ENCODE results near the gene MYL9.

Gene MYL9

DNA sequence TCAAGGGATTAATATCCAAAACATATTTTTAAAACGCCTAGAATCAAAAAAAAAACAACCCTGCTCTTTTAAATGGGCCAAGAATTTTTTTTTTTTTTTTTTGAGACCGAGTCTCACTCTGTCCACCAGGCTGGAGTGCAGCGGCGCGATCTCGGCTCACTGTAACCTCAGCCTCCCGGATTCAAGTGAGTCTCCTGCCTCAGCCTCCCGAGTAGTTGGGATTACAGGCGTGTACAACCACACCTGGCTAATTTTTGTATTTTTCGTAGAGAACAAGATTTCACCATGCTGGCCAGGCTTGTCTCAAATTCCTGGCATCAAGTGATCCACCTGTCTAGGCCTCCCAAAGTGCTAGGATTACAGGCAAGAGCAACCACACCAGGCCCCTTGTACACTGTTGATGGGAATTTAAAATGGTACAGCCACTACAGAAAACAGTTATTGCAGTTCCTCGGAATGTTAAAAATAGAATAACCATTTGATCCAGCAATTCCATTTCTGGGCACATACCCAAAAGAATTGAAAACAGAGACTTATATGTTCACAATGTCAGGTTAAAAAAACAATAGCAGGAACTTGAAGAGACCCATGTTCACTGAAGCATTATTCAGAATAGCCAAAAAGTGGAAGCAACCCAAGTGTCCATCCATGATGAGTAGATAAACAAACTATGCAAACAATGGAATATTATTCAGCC lies 3.1 kb upstream of the MYL9 start:
- no peaks in the 10 kb centered on the region for H3K36me3 ChIP-seq (ENCODE audit: insufficient read depth, low read length)
- peaks cover 11% of the 10 kb centered on the region for H3K4me1 ChIP-seq (ENCODE audit: insufficient read depth, low read length)
- no peaks in the 10 kb centered on the region for H3K9me3 ChIP-seq (ENCODE audit: control insufficient read depth, insufficient read depth, low read length)
- no peak overlapping the region for H3K9ac ChIP-seq (ENCODE audit: low read depth, low read length)

DNA sequence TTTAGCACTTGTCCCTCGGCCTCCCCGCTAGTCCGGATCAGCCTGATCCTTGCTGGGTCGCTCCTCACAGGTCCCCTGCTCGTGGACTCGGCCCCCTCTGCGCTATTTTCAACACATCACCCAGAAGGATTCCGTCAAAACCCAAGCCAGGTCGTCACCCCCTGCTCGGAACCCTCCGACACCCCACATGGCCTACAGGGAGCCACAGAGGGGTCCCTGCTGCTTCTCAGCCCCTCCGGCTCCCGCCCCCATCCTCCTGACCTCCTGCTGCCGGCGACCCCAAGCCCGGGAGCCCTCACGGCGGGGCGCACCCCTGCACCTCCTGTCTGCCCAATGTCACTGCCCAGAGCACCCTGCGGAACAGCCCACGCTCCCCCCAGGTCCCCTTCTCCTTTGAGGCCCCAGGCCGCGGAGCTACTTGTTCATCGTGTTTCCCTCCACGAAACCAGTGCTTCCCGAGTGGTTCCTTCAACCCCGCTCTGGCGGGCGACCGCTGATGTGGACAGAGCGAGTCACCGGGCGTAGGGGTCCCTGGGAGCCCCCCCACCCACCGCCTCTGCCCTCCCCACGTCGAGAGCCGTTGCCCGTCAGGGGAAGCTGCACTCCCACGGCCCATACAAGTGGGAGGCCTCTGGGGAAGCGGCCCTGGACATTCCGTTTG lies 638 bp upstream of the MYL9 start:
- Histone ChIP-seq H3K36me3 (ENCODE audit: insufficient read depth, low read length) (no peaks in the 10 kb centered on the region), H3K9ac (ENCODE audit: low read depth, low read length) (peak overlapping the region; percentile 82), H3K9me3 (ENCODE audit: control insufficient read depth, insufficient read depth, low read length) (no peaks in the 10 kb centered on the region), H3K4me1 (ENCODE audit: insufficient read depth, low read length) (peaks cover 18% of the 10 kb centered on the region)

DNA sequence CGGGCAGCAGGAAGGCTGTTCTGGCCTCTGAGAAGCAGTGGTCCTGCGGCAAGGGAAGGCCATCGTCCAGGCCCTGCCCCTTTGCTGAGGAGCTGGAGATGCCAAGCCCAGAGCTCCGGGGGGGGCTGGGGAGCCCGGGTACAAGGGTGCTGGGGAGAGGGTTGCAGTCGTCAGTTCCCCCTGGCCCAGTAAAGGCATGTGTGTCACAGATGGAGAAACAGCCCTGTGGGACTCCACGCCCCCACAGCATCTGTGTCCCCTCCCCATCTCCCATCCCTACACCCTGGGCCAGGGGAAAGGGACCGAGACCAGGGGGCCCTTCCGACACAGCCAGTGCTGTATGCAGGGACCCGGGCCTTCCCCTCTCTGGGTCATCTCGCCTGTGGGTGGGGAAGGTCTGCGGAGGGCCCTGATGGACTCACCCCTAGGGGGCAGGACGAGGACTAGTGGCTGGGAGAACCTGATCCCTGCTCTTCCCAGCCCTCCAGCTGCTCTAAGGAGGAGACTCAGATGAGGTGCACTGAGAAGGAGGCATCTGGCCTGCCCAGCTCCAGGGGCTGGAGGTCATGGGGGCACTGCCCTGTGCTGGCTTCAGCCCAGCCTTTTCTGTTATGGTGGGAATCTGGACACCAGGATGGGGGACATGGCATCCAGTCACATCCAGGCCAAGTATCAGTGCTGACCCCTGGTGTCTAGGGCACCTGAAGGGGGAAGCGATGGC lies 609 bp downstream of the MYL9 start:
- H3K4me1 ChIP-seq (ENCODE audit: insufficient read depth, low read length): peaks cover 18% of the 10 kb centered on the region
- no peaks in the 10 kb centered on the region for H3K9me3 ChIP-seq (ENCODE audit: control insufficient read depth, insufficient read depth, low read length)
- H3K36me3 ChIP-seq (ENCODE audit: insufficient read depth, low read length): no peaks in the 10 kb centered on the region
- H3K9ac ChIP-seq (ENCODE audit: low read depth, low read length): peak overlapping the region; percentile 82

DNA sequence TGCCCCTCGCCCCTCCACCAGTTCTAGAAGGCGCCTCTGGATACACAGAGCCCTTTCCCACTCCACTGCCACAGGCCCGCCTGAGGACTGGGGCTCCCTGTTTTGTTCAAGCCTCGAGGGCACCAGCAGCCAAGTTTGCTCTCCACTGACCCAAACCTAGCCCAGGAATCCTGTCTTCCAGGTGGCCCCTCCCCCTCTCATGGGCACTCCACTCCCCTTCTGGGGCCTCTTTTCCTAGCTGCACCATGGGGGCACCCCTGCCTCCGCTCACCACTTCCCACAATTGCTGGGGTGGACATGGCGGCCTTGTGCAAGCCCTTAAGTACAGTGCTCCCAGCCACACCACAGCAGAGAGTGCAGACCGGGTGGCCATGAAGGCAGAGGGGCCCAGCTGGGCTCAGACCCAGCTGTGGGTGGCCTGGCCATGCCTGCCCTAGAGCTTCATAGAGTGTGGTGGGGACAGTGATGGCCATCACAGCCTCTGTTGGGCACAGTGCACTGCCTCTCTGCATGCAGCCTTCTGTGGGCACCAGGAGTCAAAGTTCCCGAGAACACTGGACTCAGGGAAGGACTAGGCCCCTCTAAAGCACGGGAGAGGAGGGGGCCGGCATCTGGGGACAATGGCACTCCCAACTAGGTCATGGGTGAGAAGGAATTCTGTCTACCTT lies 1.3 kb downstream of the MYL9 start:
- no peaks in the 10 kb centered on the region for H3K36me3 ChIP-seq (ENCODE audit: insufficient read depth, low read length)
- no peaks in the 10 kb centered on the region for H3K9me3 ChIP-seq (ENCODE audit: control insufficient read depth, insufficient read depth, low read length)
- H3K4me1 ChIP-seq (ENCODE audit: insufficient read depth, low read length): peaks cover 18% of the 10 kb centered on the region
- H3K9ac ChIP-seq (ENCODE audit: low read depth, low read length): peak overlapping the region; percentile 82; the same call in 1 of the 2 replicates

DNA sequence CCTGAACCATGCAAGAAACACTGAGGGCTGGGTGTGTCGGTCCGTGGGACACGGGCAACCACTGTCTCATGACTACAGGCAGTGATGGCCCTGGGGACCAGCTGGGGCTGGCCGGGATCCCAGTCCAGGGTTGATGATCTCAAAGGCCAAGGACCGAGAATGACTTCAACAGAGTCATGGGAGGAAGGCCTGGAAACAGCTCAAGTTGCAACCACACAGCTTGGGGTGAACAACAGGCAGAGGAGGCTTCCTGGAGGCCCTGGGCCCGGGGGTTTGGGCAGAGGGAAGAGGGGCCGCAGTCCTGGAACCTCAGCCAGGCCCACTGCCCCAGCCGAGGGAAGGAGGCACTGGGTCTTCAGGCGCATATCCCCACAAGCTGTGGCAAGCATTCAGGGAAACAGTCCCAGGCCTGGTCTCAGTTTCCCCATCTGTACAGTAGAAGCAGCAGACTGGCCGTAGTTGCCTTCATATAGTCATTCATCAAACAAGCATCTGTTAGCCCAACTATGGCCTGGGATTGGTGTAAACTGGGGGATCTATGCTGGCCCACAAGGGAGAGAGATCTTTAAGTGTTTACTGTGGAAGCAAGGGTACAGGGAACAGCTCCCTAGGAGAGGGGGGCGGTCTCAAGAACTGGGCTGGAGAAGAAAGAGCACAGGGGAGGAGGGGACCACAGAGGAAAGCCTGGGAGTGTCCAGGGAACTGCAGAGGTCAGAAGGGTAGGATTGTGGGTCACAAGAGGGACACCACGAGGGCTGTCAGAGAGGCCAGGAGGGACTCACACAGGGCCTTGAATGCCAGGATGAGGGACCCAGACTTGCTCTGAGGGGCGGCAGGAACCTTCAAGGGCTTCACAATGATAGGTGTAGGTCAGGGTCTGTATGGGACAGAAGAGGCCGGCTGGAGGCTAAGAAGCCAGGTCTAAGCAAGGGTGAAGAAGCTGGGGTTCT lies 2.1 kb downstream of the MYL9 start:
- H3K4me1 ChIP-seq (ENCODE audit: insufficient read depth, low read length): peaks cover 18% of the 10 kb centered on the region
- no peak overlapping the region for H3K9ac ChIP-seq (ENCODE audit: low read depth, low read length)
- no peaks in the 10 kb centered on the region for H3K36me3 ChIP-seq (ENCODE audit: insufficient read depth, low read length)

DNA sequence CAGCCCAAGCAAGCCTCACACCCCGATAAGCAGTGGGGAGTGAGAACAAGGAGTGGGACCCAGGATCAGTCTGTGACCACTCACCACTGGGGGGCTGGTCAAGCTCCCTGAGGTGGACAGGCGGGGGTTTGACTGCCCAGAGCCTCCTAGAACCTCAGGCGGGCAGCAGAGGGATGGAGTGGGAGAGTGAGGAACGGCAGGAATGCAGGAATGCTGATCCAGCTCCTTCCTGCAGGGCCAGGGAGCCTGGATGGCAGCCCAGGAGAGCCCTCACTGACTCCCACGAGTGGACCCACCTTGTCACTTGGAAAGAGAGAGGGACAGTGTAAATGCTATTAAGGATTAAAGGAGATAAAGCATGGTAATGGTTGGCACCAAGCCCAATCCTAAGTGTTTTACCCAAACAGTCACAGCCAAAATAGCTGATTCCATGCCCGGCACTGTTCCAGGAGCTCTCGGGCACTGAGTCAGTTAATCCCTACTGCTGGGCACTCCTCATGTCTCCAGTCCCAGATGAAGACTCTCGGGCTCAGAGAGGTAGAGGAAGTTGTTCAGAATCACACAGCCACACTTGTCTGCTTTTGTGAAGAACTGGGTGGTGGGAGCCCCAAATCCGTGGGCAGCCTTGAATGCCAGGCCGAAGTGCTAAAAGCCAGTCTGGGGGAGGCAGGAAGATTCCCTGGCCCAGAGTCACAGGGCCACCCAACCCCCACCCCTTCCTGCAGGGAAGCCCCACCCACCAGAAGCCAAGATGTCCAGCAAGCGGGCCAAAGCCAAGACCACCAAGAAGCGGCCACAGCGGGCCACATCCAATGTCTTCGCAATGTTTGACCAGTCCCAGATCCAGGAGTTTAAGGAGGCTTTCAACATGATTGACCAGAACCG lies 3.1 kb downstream of the MYL9 start:
- Histone ChIP-seq H3K4me1 (ENCODE audit: insufficient read depth, low read length) (peaks cover 18% of the 10 kb centered on the region), H3K9me3 (ENCODE audit: control insufficient read depth, insufficient read depth, low read length) (no peaks in the 10 kb centered on the region), H3K36me3 (ENCODE audit: insufficient read depth, low read length) (no peaks in the 10 kb centered on the region), H3K9ac (ENCODE audit: low read depth, low read length) (no peak overlapping the region)

More for the DNA sequence above, 2.1 kb downstream of the MYL9 start:
- no peaks in the 10 kb centered on the region for H3K9me3 ChIP-seq (ENCODE audit: control insufficient read depth, insufficient read depth, low read length)

DNA sequence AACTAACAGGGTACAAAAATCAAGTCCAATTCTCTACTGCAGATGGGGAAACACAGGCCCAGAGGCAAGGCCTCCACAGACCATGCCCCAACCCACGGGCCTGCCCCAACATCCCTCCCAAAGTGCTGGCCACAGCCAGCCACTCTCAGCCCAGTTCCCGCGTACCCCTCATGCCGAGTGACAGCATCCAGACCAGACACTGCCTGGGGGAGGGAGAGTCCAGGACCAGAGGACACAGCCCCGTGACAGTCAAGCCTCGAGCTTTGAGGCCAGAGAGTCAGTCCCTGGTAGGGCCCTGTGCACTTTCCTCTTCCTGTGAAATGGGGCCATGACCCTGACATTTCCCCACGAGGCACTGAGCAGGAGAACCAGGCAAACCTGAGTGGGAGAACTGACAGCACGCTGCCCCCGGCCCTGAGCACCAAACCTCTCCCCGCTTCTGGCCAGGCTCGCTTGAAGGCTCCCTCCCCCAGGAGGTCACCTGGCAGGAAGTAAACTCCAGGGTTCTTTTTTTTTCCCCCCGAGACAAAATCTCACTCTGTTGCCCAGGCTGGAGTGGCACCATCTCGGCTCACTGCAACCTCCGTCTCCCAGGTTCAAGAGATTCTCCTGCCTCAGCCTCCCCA lies 4.9 kb downstream of the MYL9 start:
- H3K36me3 ChIP-seq (ENCODE audit: insufficient read depth, low read length): no peaks in the 10 kb centered on the region
- peaks cover 18% of the 10 kb centered on the region for H3K4me1 ChIP-seq (ENCODE audit: insufficient read depth, low read length)
- H3K9me3 ChIP-seq (ENCODE audit: control insufficient read depth, insufficient read depth, low read length): no peaks in the 10 kb centered on the region
- H3K9ac ChIP-seq (ENCODE audit: low read depth, low read length): no peak overlapping the region

DNA sequence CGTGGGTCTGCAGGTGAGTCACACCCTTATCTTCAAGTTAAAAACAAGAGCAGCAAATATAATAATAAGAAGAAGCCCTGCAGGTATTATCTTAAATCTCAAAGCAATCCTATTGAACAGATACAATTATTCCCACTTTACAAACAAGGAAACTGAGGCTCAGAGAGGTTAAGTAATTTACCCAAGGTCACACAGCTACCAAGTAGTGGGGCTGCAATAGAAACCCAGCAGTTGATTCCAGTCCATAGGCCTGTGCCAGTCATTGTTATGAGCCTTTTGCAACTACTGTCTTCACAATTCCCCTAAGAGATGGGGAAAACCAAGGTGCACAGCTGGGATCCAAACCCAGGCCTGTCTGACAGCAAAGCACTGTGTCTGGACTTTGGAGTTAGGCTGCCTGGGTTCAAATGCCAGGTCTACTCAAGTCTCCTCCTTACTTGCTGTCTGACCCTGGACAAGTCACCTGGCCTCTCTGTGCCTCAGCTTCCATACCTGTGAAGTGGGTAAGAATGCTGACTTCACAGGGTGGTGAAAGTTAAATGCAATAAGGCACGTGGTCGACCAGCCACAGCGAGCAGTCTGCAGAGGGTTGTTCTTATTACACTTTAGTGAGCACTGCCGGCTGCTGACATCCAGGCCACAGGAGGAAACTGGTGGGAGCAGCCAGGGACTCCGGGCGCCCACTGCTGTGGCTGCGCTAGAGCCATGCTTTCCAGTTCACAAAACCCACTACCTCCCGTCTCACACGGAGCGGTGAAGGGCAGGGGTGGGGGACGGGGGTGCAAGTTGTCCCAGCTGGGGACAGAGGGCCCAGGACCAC lies 6.1 kb downstream of the MYL9 start:
- H3K4me1 ChIP-seq (ENCODE audit: insufficient read depth, low read length): peaks cover 14% of the 10 kb centered on the region
- no peaks in the 10 kb centered on the region for H3K9me3 ChIP-seq (ENCODE audit: control insufficient read depth, insufficient read depth, low read length)
- no peak overlapping the region for H3K9ac ChIP-seq (ENCODE audit: low read depth, low read length)
- H3K36me3 ChIP-seq (ENCODE audit: insufficient read depth, low read length): no peaks in the 10 kb centered on the region

DNA sequence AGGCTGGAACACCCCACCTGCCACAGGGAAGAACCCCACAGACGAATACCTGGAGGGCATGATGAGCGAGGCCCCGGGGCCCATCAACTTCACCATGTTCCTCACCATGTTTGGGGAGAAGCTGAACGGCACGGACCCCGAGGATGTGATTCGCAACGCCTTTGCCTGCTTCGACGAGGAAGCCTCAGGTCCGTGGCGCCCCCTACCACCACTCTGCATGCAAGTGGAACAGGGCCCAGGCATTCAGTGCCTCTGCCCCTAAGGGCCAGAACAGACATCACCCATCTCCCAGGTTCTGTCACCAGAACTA lies 6.6 kb downstream of the MYL9 start:
- Histone ChIP-seq H3K4me1 (ENCODE audit: insufficient read depth, low read length) (peaks cover 8% of the 10 kb centered on the region; the same call in 1 of the 2 replicates), H3K9ac (ENCODE audit: low read depth, low read length) (no peak overlapping the region), H3K9me3 (ENCODE audit: control insufficient read depth, insufficient read depth, low read length) (no peaks in the 10 kb centered on the region), H3K36me3 (ENCODE audit: insufficient read depth, low read length) (no peaks in the 10 kb centered on the region)

DNA sequence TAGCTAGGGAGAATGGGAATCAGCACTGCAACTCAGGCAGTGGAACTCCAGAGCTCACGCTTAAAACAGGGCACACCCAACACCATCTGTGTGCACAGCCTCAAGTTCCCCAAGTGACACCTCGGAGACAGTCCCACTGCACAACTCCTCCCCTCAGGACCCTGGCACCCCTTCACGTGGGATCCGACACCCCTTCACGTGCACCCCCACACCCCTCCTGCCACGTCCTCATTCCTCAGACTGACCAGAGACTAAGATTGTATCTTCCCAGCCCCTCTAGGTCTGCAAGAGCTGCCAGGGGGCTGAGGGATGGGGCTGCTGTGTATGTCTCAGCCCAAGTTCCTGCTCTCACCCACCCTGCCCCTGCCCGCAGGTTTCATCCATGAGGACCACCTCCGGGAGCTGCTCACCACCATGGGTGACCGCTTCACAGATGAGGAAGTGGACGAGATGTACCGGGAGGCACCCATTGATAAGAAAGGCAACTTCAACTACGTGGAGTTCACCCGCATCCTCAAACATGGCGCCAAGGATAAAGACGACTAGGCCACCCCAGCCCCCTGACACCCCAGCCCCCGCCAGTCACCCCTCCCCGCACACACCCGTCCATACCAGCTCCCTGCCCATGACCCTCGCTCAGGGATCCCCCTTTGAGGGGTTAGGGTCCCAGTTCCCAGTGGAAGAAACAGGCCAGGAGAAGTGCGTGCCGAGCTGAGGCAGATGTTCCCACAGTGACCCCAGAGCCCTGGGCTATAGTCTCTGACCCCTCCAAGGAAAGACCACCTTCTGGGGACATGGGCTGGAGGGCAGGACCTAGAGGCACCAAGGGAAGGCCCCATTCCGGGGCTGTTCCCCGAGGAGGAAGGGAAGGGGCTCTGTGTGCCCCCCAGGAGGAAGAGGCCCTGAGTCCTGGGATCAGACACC lies 7.6 kb downstream of the MYL9 start:
- H3K36me3 ChIP-seq (ENCODE audit: insufficient read depth, low read length): no peaks in the 10 kb centered on the region
- no peaks in the 10 kb centered on the region for H3K9me3 ChIP-seq (ENCODE audit: control insufficient read depth, insufficient read depth, low read length)
- H3K4me1 ChIP-seq (ENCODE audit: insufficient read depth, low read length): no peaks in the 10 kb centered on the region; the same call in 1 of the 2 replicates
- no peak overlapping the region for H3K9ac ChIP-seq (ENCODE audit: low read depth, low read length)

DNA sequence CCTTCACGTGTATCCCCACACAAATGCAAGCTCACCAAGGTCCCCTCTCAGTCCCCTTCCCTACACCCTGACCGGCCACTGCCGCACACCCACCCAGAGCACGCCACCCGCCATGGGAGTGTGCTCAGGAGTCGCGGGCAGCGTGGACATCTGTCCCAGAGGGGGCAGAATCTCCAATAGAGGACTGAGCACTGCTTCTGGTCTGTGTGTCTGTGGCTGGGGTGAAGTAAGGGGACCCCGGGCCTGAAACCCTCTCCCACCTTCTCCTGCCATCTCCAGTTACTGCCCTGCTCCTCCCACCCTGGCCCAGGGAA lies 8.3 kb downstream of the MYL9 start:
- no peaks in the 10 kb centered on the region for H3K36me3 ChIP-seq (ENCODE audit: insufficient read depth, low read length)
- H3K9ac ChIP-seq (ENCODE audit: low read depth, low read length): no peak overlapping the region
- H3K9me3 ChIP-seq (ENCODE audit: control insufficient read depth, insufficient read depth, low read length): no peaks in the 10 kb centered on the region
- no peaks in the 10 kb centered on the region; the same call in 1 of the 2 replicates for H3K4me1 ChIP-seq (ENCODE audit: insufficient read depth, low read length)
